Ovary (tissue), 9 donors: Measurements from ENCODE around the gene GRXCR2. TPM values are rescaled to one million over a fixed set of nuclear protein-coding genes. Genes with fewer than 3 reads are reported as not detected.

Experiments used
- DNase-seq, 5 donors: peaks; one replicate each; pipeline ENCODE4 v3.0.0-alpha.2; 2019 to 2020
- H3K27ac ChIP-seq, 2 donors: fragments of 200-600 bp; one replicate each; pipeline versions ENCODE4 v1.5.1 to v1.8.0; 2019 to 2022
- H3K27me3 ChIP-seq: fragments of 200-600 bp; one replicate; pipeline ENCODE4 v1.8.0; 2022
- H3K36me3 ChIP-seq: fragments of 200-600 bp; sonication (generic); one replicate; pipeline ENCODE4 v1.5.1; 2019
- H3K4me1 ChIP-seq: one replicate; pipeline ENCODE4 v1.8.1; 2013; ENCODE audit warnings: mild to moderate bottlenecking, moderate library complexity; ENCODE audit not compliant: insufficient read depth
- H3K4me3 ChIP-seq: fragments of 200-600 bp; sonication (generic); one replicate; pipeline ENCODE4 v1.5.1; 2017
- H3K9me3 ChIP-seq, 2 donors: fragments of 200-600 bp in 1 of 2; sonication (generic) in 1 of 2; one replicate each; pipeline versions ENCODE4 v1.5.1 to v1.8.1; 2013 to 2019; ENCODE audit warnings: mild to moderate bottlenecking in 1 of 2, moderate library complexity in 1 of 2
- CTCF ChIP-seq, 3 donors: fragments of 450-650 bp in 2 of 3; fragments of 200-600 bp in 1 of 3; IDR thresholded peaks; one replicate each; pipeline versions ENCODE4 v1.5.1 to v1.8.0; 2016 to 2022; ENCODE audit warnings: antibody characterized with exemption in 3 of 3, mild to moderate bottlenecking in 1 of 3
- EP300 ChIP-seq: sonication (generic); formaldehyde crosslinking; IDR thresholded peaks from one replicate; pipeline ENCODE4 v1.6.1; 2017; ENCODE audit warnings: antibody characterized with exemption
- POLR2A ChIP-seq: fragments of 450-650 bp; IDR thresholded peaks from one replicate; pipeline ENCODE4 v1.6.1; 2017; ENCODE audit warnings: antibody characterized with exemption, mild to moderate bottlenecking, moderate library complexity
- WGBS, 3 donors: extraction: QIAGEN DNeasy Blood & Tissue Kit in 1 of 3; methylation state at CpG; one replicate each; pipeline versions ENCODE4 v1.1.5 to v1.1.7; 2013 to 2017; 5-methylcytosine and 5-hydroxymethylcytosine counted together
- intact Hi-C, 4 donors: fragments of 100-400 bp; cut with DNase I; formaldehyde crosslinking; loops; one replicate each; pipeline versions ENCODE4 v1.11.0 to v1.15.1; 2022 to 2023
- polyA plus RNA-seq, 2 donors: library from polyadenylated mRNA; stranded (reverse); fragments of 200-250 nt in 1 of 2; fragments of 350-450 nt in 1 of 2; fragmentation: Illumina TruSeq in 1 of 2; extraction: RNeasy Lipid Tissue Mini Kit (QIAGEN cat#74804) in 1 of 2; gene quantifications; one replicate each; pipeline ENCODE4 v1.2.3, GENCODE V29; 2013 to 2014
- total RNA-seq, 7 donors: library from RNA; depleted of rRNA in 2 of 7; stranded (reverse); fragments of >200 nt in 2 of 7; fragmentation: NEBNext Ultra II Directional in 3 of 7; extraction: Animal tissue kit (Norgen Biotek cat#: 25700) in 3 of 7; gene quantifications; one replicate each; pipeline versions ENCODE4 v1.1.0 to v1.2.4, GENCODE V29; 2016 to 2023
- donor health status: DM: no; HTN: no; CAD: no; lungs with moderate emphysema.
- donor health status: DM: no; HTN: no; CAD: no.
- donor health status: Bipolar disorder and iron deficiency.
- donor health status: DM: yes; HTN: yes; CAD: no.
- donor health status: DM: no; HTN: no; CAD: no.
- donor health status: DM: yes; HTN: yes; CAD: no.

GRXCR2 gene
- total and polyA plus RNA-seq, 9 donors = not detected

- no peaks in the 10 kb centered on the region for H3K4me1 ChIP-seq
- H3K27me3 ChIP-seq = no peaks in the 10 kb centered on the region
- H3K27ac ChIP-seq = no peak overlapping the region
- TF ChIP-seq EP300 (no peak), POLR2A (no peak), CTCF (IDR thresholded peaks at IDR 0.05) (no peak)
- no peak overlapping the region for H3K4me3 ChIP-seq
- no peaks in the 10 kb centered on the region for H3K9me3 ChIP-seq
- DNase-seq = no peak
- 77 to 82% (median 81%) methylated on average over 1 of the region's 1 CpG for WGBS, 3 donors
- H3K36me3 ChIP-seq = no peaks in the 10 kb centered on the region
- intact Hi-C loops = no loop called here
Observed at GRCh38 chr5:145906401-145906800, 33.6 kb upstream of the GRXCR2 start.

- Histone ChIP-seq H3K4me1 (no peaks in the 10 kb centered on the region), H3K36me3 (no peaks in the 10 kb centered on the region), H3K27me3 (no peaks in the 10 kb centered on the region), H3K27ac (no peak overlapping the region), H3K9me3 (no peaks in the 10 kb centered on the region), H3K4me3 (no peak overlapping the region)
- TF ChIP-seq CTCF (IDR thresholded peaks at IDR 0.05) (no peak), POLR2A (no peak), EP300 (no peak)
- 76 to 84% (median 81%) methylated on average over 5 of the region's 5 CpGs for WGBS, 3 donors
- intact Hi-C loops = no loop called here
- no peak for DNase-seq
Observed at GRCh38 chr5:145904743-145905142, 31.9 kb upstream of the GRXCR2 start.

GRCh38 chr5:145903867-145904266, 31.1 kb upstream of the GRXCR2 start:
- WGBS, 3 donors = 14 to 21% (median 18%) methylated on average over 3 of the region's 3 CpGs
- Histone ChIP-seq H3K4me1 (no peaks in the 10 kb centered on the region), H3K36me3 (no peaks in the 10 kb centered on the region), H3K4me3 (no peak overlapping the region), H3K27me3 (no peaks in the 10 kb centered on the region), H3K9me3 (no peaks in the 10 kb centered on the region), H3K27ac (no peak overlapping the region)
- TF ChIP-seq CTCF (IDR thresholded peaks at IDR 0.05) (no peak), POLR2A (no peak), EP300 (no peak)
- intact Hi-C loops = no loop called here
- DNase-seq = no peak

GRCh38 chr5:145903113-145903512, 30.3 kb upstream of the GRXCR2 start:
- intact Hi-C loops = no loop called here
- H3K9me3 ChIP-seq = no peaks in the 10 kb centered on the region
- 68 to 79% (median 74%) methylated on average over 3 of the region's 3 CpGs for WGBS, 3 donors
- TF ChIP-seq CTCF (IDR thresholded peaks at IDR 0.05) (no peak), POLR2A (no peak), EP300 (no peak)
- no peaks in the 10 kb centered on the region for H3K36me3 ChIP-seq
- no peak for DNase-seq
- no peak overlapping the region for H3K27ac ChIP-seq
- H3K4me3 ChIP-seq = no peak overlapping the region
- no peaks in the 10 kb centered on the region for H3K27me3 ChIP-seq
- H3K4me1 ChIP-seq = no peaks in the 10 kb centered on the region

GRCh38 chr5:145902421-145902820, 29.6 kb upstream of the GRXCR2 start:
- no peak for DNase-seq

More at GRCh38 chr5:145902421-145902820, 29.6 kb upstream of the GRXCR2 start:
- intact Hi-C loops = no loop called here
- H3K27me3 ChIP-seq = no peaks in the 10 kb centered on the region
- whole genome bisulfite sequencing, 3 donors = 89 to 92% (median 91%) methylated on average over 1 of the region's 1 CpG
- H3K9me3 ChIP-seq = no peaks in the 10 kb centered on the region
- no peak for TF ChIP-seq CTCF (IDR thresholded peaks at IDR 0.05)
- TF ChIP-seq EP300 = no peak
- no peak for TF ChIP-seq POLR2A
- no peaks in the 10 kb centered on the region for H3K36me3 ChIP-seq
- no peak overlapping the region for H3K4me3 ChIP-seq
- H3K4me1 ChIP-seq = no peaks in the 10 kb centered on the region
- no peak overlapping the region for H3K27ac ChIP-seq
